Lower lobe of right lung (tissue), 2 donors: ENCODE measurements around the gene TMC3. TPM values are rescaled to one million over a fixed set of nuclear protein-coding genes. Genes with fewer than 3 reads are reported as not detected.
A peak's percentile ranks its signal among the peaks of the same experiment; 100 is the strongest.

Experiments
- ATAC-seq, 2 donors: fragments of 200-7000 bp; cut with Tn5 transposase; one replicate each; pipeline ENCODE4 v1.9.1; 2020 to 2022; ENCODE audit warnings: mild to moderate bottlenecking in 2 of 2, moderate library complexity in 2 of 2
- DNase-seq: peaks from one replicate; pipeline ENCODE4 v3.0.0-alpha.2; 2020
- H3K27ac ChIP-seq: fragments of 200-600 bp; one replicate; pipeline ENCODE4 v1.8.0; 2022
- H3K27me3 ChIP-seq: fragments of 200-600 bp; one replicate; pipeline ENCODE4 v1.8.0; 2022; ENCODE audit warnings: low read depth
- H3K36me3 ChIP-seq: fragments of 200-600 bp; one replicate; pipeline ENCODE4 v1.8.0; 2022; ENCODE audit warnings: mild to moderate bottlenecking
- H3K4me1 ChIP-seq: fragments of 200-600 bp; one replicate; pipeline ENCODE4 v1.8.0; 2022
- H3K4me3 ChIP-seq: fragments of 200-600 bp; one replicate; pipeline ENCODE4 v1.8.0; 2022; ENCODE audit warnings: mild to moderate bottlenecking
- H3K9me3 ChIP-seq: fragments of 200-600 bp; one replicate; pipeline ENCODE4 v1.8.0; 2022
- CTCF ChIP-seq: fragments of 200-600 bp; IDR thresholded peaks from one replicate; pipeline ENCODE4 v1.8.0; 2022; ENCODE audit warnings: antibody characterized with exemption, mild to moderate bottlenecking
- intact Hi-C: fragments of 100-400 bp; cut with DNase I; formaldehyde crosslinking; loops from one replicate; pipeline ENCODE4 v1.11.0; 2022
- total RNA-seq: library from RNA; stranded (reverse); fragmentation: NEBNext Ultra II Directional; extraction: Animal tissue kit (Norgen Biotek cat#: 25700); gene quantifications from one replicate; pipeline ENCODE4 v1.2.1, GENCODE V29; 2021
- donor health status: DM: no; HTN: yes; CAD: no; lungs with severe emphysema.

TMC3 gene
- total RNA-seq, 1 donor from 2014 or later = not detected

DNA sequence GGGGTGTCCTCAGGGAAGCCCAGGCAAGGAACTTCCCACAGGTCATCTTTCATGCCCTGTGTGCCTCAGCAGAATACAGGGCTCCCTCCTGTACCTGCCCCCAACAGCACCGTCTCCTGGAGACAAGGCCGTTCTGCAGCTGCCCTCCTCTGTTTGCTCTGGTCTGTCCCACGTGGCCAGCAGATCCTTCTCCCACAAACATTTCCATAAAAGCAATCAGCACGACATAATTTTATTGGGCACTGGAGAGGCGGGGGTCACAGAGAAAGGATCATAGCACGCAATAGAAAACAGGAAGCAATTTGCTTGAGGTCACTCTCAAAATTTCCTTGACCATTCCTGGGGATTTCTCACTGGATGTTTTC, 79.5 kb downstream of the TMC3 start:
- intact Hi-C loops = no loop called here
- Histone ChIP-seq H3K4me3 (no peak overlapping the region), H3K36me3 (peaks cover 56% of the 10 kb centered on the region), H3K27ac (peak overlapping the region; percentile 77), H3K27me3 (no peaks in the 10 kb centered on the region), H3K4me1 (peaks cover 57% of the 10 kb centered on the region), H3K9me3 (no peaks in the 10 kb centered on the region)
- DNase-seq (no peak), ATAC-seq (peak; percentile 8 to 18)
- TF ChIP-seq CTCF = peak; percentile 16

DNA sequence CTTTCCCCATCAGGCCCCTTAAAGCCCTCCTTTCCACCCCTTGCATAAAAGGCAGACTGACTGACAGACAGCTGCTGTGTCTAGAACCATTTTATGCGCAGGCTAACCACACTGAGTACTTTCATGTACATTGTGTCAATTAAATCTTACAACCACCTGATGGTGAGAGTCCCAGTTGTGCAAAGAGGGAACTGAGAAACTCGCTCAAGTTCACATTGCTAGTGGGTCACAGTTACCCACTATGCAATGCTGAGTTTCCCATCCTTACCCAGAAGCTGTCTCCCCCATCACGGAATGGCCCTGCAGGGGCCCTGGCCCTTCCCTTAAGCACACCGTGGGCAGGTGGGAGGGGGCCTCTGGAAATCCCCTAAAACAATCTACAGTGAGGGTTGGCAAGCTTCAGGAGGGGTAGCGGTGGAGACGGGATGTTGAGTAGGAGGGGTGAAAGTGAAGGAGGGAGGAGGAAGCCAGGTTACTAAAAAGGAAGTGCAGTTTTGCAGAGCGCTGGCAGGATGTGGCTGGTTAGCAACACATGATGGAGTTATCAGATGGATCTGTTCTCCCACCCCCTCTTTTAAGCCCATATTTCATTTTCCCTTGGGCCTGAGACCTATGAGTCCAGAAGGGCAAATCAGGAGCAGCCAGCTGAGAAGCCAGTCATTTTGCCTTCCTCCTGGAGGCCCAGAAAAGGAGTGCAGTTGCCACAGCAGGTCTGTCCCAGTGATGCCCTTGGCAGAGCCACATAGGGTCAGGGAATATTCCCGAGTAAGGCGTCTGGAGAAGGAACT, 80.1 kb downstream of the TMC3 start:
- Histone ChIP-seq H3K4me1 (peaks cover 57% of the 10 kb centered on the region), H3K36me3 (peaks cover 51% of the 10 kb centered on the region), H3K27ac (peak overlapping the region; percentile 77), H3K9me3 (no peaks in the 10 kb centered on the region), H3K4me3 (peak overlapping the region; percentile 15), H3K27me3 (no peaks in the 10 kb centered on the region)
- DNase-seq (peak; percentile 72), ATAC-seq (peak; percentile 68 to 71)
- no peak for TF ChIP-seq CTCF
- intact Hi-C loops = no loop called here

- DNase-seq (no peak), ATAC-seq (peak in 1 of 2 donors; percentile 46)
- H3K4me1 ChIP-seq = peaks cover 43% of the 10 kb centered on the region
- no peaks in the 10 kb centered on the region for H3K27me3 ChIP-seq
- no peak for TF ChIP-seq CTCF
- intact Hi-C loops = no loop called here
- H3K4me3 ChIP-seq = peak overlapping the region; percentile 3
- peaks cover 44% of the 10 kb centered on the region for H3K36me3 ChIP-seq
- H3K9me3 ChIP-seq = no peaks in the 10 kb centered on the region
- peak overlapping the region; percentile 77 for H3K27ac ChIP-seq
These were observed 81.5 kb downstream of the TMC3 start for GRCh38 chr15:81292523-81293001.

GRCh38 chr15:81291916-81292522, 82.0 kb downstream of the TMC3 start:
- ATAC-seq = no peak
- no peak for DNase-seq
- Histone ChIP-seq H3K4me3 (peak overlapping the region; percentile 3), H3K9me3 (no peaks in the 10 kb centered on the region), H3K4me1 (peaks cover 38% of the 10 kb centered on the region), H3K27ac (peak overlapping the region; percentile 77), H3K27me3 (no peaks in the 10 kb centered on the region), H3K36me3 (peaks cover 47% of the 10 kb centered on the region)
- TF ChIP-seq CTCF = no peak
- intact Hi-C loops = no loop called here

DNA sequence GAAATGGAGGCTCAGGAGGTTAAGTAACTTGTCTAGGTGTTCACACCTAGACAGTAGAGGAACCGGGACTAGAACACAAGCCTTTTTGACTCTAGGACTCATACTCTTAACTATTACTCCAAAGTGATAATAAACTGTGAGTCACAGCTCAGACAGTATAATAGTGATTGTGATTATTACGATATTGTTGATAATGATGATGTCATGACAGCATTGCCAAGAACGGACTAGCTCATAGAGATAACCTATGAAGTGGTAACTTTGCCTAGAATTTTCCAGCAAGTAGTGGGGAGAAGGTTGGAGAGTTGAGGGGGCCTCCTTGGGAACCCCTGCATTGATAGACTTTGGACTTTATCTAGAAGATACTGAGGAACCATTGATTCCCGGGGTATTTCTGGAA, 84.1 kb downstream of the TMC3 start:
- ATAC-seq = no peak
- Histone ChIP-seq H3K27ac (no peak overlapping the region), H3K4me3 (no peak overlapping the region), H3K27me3 (no peaks in the 10 kb centered on the region), H3K9me3 (no peaks in the 10 kb centered on the region), H3K36me3 (peaks cover 63% of the 10 kb centered on the region), H3K4me1 (peaks cover 16% of the 10 kb centered on the region)
- TF ChIP-seq CTCF = no peak
- intact Hi-C loops = no loop called here
- DNase-seq = no peak
